HG02981 (cell line): ENCODE data around the gene RANBP10.
"Not testable (repeated sequence)": the region's sequence is repeated elsewhere in the genome, so short reads cannot be mapped to it uniquely, and the experiment has no call there.

ENCODE experiments used
- ATAC-seq: cut with Tn5 transposase; IDR thresholded peaks from one replicate; pipeline ENCODE4 v1.9.1; 2021; ENCODE audit warnings: mild to moderate bottlenecking, moderate library complexity; ENCODE audit not compliant: unreplicated experiment

RANBP10 gene

DNA sequence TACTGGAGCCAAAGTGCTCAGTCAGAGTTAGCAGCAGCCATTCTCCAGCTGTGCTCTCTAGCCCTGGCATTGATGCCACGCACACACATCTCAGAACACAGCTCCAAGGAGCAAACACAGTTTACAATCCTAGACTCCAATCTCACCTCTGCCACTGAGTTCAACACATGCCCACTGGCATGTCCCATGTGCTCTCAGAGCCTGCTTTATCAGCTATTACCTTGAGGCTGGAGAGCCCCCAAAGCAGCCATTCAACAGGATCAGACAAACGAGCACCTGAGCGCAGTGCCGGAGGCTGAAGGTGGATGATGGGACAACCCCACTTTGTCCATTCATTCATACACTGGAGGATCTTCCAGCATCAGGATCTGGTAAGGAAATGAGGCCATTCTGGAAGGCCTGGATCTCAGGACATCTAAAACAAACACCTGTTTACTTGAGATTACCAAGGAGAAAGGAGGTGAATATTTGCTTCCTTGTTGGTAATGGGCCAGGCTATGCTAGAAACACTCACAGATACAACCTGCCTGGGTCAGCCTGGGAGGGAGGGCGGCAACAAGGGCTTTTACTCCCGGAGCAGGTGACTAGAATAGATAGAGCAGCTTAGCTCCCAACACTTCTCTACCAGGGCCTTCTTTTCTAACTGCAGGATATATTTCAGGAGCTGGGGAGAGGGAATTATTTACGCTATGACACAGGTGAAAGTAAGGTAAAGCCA, 25.4 kb downstream of the RANBP10 start:
- no peak for ATAC-seq

DNA sequence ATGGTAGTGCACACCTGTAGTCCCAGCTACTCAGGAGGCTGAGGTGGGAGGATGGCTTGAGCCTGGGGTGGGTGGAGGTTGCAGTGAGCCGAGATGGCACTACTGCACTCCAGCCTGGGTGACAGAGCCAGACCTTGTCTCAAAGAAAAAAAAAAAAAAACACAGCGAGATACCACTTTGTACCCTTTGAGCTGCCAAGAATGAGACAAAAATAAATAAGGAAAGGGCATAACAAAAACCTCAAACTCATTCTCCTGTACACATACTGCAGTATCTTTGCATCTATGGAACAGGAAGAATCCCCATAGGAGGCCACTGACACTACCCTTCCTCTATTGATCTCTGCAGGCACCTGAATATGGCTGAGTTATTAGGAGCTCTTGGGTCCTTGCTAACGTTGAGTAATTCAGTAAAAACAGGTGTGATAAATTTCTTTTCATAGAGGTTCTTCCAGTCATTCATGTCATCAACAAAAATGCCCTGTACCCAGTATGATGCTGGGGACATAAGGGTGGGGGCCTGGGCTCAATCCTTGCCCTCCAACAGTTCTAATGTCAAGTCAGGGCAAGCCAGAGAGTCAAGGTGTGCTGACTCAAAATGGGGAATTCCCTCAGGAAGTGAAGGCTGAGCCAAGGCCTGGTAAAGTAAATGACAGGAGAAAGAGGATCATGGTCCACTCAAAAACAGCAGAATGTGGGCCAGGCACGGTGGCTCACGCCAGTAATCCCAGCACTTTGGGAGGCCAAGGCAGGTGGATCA, 26.9 kb downstream of the RANBP10 start:
- no peak for ATAC-seq

DNA sequence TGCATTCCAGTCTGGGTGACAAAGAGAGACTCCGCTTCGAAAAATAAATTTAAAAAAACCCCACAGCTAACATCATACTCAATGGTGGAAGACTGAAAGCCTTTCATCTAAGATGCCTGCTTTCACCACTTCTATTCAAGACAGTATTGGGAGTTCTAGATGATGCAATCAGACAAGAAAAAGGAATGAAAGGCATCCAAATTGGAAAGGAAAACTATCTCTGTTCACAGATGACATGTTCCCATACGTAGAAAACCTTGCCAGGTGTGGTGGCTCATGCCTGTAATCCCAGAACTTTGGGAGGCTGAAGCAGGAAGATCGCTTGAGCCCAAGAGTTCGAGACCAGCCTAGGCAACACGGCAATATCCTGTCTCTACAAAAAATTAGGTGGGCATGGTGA, 31.1 kb downstream of the RANBP10 start:
- ATAC-seq = no peak

DNA sequence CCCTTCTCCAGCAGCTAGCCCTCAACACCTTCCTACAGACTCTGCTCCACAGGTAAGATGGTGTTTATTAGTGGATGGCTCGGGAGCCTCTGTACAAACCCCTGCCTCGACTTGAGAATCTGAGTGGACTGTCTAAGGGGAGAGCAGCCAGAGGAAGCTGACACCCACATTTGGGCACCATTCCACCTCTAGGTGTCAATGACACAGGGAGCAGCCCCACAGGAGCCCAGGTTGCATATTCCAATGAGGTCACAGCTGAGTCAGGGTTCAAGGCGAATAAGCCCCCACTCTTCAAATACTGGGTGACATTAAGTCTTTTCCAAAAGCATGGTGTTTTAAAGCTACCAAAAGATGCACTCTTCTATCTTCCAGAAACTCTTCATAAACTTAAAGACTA, 31.9 kb downstream of the RANBP10 start:
- no peak for ATAC-seq

DNA sequence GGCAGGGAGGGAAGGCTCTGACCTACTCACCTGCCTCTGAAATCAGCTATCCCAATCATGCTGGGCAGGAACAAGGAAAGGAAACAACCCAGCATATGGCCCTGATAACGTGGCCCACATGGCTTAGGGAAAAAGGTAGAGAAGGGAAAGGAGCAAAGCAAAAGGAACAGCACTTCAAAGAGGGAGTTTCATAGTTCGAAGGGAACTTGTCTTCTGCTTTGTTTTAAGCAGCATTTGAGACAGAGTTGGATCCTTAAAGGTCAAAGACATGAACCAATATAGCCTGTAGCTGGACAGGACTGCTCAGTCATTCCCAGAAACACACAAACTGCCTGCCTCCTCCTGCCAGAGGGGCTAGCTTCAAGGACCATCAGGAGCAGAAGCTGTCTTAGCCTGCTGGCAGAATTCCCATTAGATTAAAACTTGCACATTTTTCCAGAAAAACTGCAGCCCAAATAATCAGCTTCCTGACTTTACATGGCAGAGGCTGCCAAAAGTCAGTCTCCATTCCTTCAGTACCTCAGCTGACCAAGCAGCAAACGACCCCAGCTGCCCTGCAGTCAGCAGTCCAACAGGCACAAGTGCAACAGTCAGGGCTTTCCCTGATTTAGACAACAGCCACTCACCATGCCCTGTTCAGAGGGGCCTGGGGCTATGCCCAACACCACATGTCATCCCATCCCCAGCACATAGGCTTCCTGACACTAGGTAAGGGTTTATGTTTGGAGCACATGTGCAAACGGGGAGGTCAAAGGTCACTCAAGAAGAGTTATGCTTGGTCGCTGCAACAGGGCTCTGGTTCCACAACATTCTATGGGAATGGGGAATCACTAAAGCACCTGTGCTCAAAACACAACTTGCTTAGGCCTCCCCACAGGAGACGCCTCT, 32.5 kb downstream of the RANBP10 start:
- ATAC-seq = no peak

DNA sequence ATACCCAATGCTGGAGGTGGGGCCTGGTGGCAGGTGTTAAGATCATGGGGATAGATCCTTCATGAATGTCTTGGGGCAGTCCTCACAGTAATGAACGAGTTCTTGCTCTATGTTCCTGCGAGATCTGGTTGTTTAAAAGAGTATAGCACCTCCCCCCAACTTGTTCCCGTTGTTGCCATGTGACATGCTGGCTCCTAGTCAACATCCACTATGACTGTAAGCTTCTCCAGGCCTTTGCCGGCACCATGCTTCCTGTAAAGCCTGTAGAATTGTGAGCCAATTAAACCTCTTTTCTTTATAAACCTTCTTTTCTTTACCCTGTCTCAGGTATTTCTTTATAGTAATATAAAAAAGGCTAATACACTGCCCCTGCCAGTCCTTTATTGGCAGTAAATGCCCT, 33.3 kb downstream of the RANBP10 start:
- no peak for ATAC-seq

DNA sequence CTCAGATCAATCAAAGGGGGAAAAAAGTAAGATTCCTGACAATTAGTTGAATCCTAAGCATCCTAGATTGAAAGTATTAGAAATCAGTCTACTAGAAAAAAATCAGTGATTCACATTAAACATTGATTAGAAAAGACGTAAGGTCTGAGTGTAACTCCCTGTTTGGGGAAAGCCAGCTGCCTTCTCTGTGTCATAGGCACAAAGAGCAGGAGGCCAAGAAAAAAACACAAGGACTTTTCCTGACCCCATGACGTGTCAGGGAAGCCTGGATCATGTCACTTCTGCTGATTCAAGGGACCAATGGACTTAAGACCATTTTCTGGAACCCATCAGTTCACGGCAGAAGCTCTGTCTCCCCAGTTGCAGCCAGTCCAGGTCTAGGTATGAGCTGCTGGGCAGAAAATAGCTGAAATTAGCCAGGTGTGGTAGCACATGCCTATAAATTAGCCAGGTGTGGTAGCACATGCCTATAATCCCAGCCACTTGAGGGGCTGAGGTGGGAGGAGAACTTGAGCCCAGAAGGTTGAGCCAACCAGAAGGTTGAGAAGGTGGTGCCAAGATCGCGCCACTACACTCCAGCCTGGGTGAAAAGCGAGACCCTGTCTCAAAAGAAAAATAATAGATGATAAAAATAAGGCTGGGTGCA, 35.9 kb downstream of the RANBP10 start:
- ATAC-seq = no peak

DNA sequence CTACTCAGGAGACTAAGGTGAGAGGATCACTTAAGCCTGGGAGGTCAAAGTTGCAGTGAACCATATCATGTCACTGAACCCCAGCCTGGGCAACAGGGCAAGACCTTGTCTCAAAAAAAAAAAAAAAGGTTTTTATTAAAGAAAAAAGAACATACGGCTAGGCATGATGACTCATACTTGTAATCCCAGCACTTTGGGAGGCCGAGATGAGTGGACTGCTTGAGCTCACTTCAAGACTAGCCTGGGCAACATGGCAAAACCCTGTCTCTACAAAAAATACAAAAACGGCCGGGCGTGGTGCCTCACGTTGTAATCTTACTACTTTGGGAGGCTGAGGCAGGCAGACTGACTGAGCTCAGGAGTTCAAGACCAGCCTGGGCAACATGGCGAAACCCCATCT, 38.4 kb downstream of the RANBP10 start:
- no peak for ATAC-seq

DNA sequence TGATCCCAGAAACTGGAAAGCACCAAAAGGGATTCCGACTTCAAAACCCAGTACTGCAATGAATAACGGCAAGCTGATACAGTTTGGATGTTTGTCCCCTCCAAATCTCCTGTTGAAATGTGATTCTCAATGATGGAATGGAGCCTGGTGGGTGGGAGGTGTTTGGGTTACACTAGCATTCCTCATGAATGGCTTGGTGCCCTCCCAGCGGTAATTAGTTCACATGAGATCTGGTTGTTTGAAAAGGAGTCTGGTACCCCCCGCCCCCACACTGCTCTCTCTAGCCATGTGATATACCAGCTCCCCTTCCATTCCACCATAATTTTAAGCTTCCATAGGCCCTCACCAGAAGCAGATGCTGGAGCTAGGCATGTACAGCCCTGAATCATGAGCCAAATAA, 40.1 kb downstream of the RANBP10 start:
- no peak for ATAC-seq

DNA sequence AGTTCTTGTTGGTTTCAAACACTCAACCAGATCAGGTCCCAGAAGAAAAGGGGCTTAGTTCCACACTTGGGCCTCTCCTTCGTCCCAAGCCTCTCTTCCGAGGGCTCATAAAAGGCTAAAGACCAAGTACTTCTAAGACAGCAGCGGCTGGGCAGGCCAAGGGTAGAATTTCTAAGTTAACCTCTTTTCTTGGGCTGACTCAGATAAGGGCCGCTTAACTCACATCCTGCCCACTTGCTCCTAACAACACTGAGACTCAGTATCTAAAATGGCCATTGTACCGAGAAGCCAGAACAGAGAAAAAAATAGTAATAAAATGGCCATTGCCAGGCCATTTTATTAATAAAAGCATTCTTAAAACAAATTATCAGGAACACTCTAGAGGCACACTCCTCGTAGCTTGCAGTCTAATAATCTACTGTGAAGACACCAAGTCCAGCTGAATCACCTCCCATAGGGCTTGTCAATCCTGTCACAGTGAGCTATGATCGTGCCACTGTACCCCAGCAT, 42.1 kb downstream of the RANBP10 start:
- ATAC-seq = no peak

DNA sequence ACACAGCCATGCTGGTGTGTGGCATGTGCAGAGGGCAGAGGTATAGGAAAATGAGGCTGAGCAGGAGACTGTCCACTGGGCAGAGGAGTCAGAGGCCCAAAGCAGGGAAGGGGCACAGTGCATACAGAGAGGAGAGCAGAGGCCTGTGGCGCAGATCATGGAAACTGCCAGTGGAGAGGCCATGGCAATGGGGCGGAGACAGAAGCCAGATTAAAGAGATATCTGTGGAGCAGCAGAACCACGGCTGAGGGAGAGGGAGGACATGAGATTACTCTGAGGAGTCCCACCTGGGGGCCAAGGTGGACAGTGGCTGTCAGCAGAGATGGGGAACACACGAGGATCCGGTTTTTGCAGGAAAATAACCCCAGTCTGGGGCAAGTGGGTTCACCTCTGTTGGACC, 43.3 kb downstream of the RANBP10 start:
- ATAC-seq = no peak

DNA sequence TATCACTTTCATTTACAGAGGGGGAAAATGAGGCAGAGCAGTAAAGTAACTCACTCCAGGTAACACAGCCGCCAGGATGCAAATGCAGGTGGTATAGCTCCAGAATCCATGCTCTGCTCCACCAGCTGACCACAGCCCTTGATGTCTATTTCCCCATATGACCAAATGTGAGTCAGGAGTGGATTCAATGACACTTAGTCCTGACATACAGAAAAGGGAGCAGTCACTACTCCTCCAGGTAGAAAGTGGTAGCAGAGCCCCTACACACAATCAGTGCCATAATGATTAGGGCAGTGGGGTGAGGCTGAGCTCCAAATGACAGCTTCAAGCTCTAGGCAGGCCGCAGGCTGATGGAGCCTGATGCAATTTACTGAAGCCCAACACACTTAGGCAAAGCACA, 44.0 kb downstream of the RANBP10 start:
- ATAC-seq = no peak

DNA sequence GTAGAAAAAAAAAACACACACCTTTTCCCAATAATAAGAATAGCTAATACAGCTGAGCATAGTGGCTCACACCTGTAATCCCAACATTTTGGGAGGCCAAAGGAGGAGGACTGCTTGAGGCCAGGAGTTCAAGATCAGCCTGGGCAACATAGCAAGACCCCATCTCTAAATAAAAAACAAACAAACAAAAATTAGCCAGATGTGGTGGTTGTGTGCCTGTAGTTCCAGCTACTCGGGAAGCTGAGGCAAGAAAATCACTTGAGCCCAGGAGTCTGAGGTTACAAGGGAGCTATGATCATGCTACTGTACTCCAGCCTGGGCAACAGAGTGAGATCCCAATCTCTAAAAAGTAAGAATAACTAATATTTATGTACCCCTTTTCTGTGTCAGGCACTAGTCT, 44.4 kb downstream of the RANBP10 start:
- no peak for ATAC-seq

DNA sequence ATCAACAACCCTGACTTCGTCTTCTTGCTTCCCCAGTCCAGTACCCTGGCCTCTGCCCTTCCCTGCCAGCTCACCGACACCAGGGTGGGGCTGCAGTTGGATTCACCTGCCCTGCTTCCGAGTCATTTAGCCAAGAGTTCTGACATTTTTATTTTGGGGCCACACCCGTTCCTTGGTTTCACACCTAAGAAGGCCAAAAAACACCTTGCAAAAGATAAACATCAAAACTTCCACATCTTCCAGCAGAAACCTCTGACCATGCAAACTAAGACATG, 45.5 kb downstream of the RANBP10 start:
- ATAC-seq = no peak

DNA sequence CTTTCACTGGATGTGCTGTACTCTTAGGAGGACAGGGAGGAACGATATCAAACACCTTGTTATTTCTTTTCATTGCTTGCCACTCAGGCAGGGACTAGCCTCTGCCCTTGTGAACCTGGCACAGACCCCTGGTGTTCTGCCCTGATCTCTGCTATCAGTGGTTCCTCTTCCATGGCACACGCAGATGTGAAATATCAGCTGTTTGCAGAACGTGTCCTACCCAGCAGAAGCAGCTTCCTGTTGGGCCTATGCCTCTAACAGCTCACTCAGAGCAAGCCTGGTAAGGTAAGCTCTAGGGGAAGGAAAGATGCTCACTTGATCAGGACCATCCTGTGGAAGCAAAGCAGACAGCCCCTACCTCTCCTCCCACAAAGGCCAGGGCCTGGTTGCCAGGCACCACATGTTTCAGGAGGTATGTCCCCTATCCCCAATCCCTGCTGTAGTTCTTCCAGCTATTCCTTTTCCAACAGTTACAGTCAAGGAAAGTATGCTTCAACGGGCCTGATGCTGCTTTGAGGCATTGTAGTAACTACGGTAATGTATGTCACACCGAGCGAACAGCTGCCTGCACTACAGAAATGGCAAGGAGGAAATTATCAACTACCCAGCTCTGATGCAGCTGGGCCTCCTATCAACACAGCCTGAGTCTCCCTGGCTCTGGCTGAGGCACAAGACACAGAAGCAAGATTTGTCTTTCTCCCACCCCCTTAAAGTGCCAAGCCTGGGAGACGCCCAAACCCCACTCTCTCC, 46.0 kb downstream of the RANBP10 start:
- ATAC-seq = no peak

DNA sequence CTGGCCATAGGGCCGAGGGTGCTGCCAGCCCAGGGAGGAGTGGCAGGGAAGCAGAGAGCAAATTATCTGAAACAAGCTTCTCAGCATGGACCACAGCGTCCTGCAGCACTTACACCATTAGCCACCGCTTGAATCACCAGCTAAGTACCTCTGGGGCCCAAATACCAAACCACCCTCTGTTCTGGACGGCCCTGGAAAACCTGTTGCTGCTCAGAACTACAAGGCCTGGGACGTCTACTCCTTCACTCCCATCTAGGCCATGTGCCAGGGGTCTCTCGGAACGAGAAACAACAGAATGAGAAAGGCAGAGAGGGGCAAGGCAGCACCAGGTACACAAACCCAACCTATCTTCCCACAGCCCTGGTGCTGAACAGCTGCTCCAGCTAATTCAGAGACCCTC, 47.4 kb downstream of the RANBP10 start:
- no peak for ATAC-seq

DNA sequence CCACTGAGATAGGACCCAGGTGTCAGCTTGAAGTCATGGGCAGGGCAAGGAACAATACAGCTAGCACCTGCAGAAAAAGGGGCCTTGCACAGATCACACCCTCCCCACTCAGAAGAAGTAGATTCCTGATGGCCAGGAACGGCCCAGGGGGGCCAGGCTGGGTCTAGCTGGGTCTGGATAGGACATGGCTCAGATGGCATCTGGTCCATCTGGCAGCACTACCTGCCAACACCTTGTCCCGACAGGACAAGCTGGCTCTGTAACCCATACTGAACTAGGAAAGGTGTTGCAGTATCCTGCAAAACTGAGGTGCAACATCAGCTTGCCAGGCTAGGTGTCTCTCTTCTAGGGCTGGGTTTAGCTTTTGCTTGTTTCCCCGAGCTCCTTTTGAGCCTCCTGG, 48.4 kb downstream of the RANBP10 start:
- ATAC-seq = no peak

DNA sequence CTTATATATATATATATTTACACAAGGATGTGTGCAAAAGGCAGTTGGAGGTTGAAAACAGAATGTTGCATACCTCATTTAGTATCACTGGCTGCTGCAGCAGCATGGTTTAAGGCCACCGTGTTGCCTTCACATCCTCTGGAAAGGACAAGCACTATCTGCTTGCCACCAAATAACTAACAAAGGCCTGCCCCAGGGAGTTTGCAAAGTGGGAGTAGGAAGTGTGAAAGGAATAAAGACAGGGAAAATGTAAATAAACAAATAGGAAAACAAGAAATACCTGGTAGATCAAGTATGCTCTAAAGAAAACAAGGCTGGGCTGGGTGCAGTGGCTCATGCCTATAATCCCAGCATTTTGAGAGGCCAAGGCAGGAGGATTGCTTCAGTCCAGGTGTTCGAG, 53.7 kb downstream of the RANBP10 start:
- no peak for ATAC-seq

DNA sequence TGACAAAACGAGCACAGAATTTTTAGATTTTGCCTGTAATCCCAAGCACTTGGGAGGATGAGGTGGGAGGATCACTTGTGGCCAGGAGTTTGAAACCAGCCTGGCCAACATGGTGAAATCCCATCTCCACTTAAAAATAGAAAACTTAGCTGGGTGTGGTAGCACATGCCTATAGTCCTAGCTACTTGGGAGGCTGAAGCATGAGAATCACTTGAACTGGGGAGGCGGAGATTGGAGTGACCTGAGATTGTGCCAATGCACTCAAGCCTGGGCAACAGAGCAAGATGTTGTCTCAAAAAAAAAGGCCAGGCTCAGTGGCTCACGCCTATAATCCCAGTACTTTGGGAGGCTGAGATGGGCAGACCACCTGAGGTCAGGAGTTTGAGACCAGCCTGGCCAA, 55.0 kb downstream of the RANBP10 start:
- ATAC-seq = not testable (repeated sequence)

DNA sequence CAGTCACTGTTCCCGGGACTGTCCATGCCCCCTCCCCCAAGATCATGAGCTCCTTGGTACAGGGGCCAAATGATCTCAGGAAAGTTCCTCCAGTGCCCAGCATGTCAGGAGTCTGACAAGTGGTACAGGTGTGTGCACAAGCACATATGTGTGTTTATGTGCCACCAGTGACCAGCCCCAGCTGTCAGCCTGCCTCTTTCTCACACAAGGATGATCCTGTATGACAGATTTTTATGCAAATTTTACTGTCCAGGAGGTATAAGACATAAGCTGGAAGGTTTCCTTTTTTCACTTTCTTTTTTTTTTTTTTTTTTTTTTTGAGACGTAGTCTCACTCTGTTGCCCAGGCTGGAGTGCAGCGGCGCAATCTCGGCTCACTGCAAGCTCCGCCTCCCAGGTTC, 55.9 kb downstream of the RANBP10 start:
- no peak for ATAC-seq
